GM12878 (cell line): ENCODE data around the gene ZNF331. TPM values are rescaled to one million over a fixed set of nuclear protein-coding genes. Genes with fewer than 3 reads are reported as not detected.
A peak's percentile ranks its signal among the peaks of the same experiment; 100 is the strongest.

ENCODE experiments used
- ASH2L ChIP-seq: fragments of 300-600, 200-600 bp; sonication (generic); IDR thresholded peaks from 2 replicates; pipeline ENCODE4 v1.6.1; 2017; ENCODE audit warnings: low read depth, mild to moderate bottlenecking, borderline replicate concordance
- BHLHE40 ChIP-seq, 2 experiments: fragments of 450-650 bp in 1 of 2; IDR thresholded peaks; 2 replicates each; pipeline ENCODE4 v1.6.1; 2011 to 2017; ENCODE audit warnings: low read depth in 2 of 2, borderline replicate concordance in 1 of 2, improper control_type of control experiment in 1 of 2, low read length in 1 of 2, mild to moderate bottlenecking in 1 of 2
- BRCA1 ChIP-seq: IDR thresholded peaks from 2 replicates; pipeline ENCODE4 v1.6.1; 2011; ENCODE audit warnings: low read depth, low read length, improper control_type of control experiment
- CEBPB ChIP-seq, 2 experiments: fragments of 150-350 bp in 1 of 2; IDR thresholded peaks; 2 replicates each; pipeline ENCODE4 v1.6.1; 2012 to 2014; ENCODE audit warnings: low read depth in 2 of 2, low read length in 2 of 2, borderline replicate concordance in 1 of 2, inconsistent platforms in 1 of 2
- CREM ChIP-seq: IDR thresholded peaks from 2 replicates; pipeline ENCODE4 v1.6.1; 2014; ENCODE audit warnings: antibody characterized with exemption, low read depth
- CTCF ChIP-seq, 3 experiments: IDR thresholded peaks in 2 of 3; conservative IDR thresholded peaks in 1 of 3; 2 replicates each; pipeline ENCODE4 v1.5.1; 2011; ENCODE audit warnings: low read depth in 3 of 3, low read length in 3 of 3, mild to moderate bottlenecking in 3 of 3, control low read depth in 2 of 3, moderate library complexity in 2 of 3, inconsistent platforms in 1 of 3, mixed read lengths in 1 of 3; ENCODE audit not compliant: control insufficient read depth in 2 of 3, insufficient read depth in 1 of 3; ENCODE audit errors: extremely low read depth in 1 of 3
- EED ChIP-seq: sonication (generic); IDR thresholded peaks from 2 replicates; pipeline ENCODE4 v1.6.1; 2016; ENCODE audit warnings: antibody characterized with exemption, low read depth
- EGR1 ChIP-seq, 2 experiments: IDR thresholded peaks; 1 replicate in 1 of 2; 2 replicates in 1 of 2; pipeline ENCODE4 v1.6.1; 2011 to 2012; ENCODE audit warnings: low read depth in 2 of 2, low read length in 2 of 2, borderline replicate concordance in 1 of 2, mild to moderate bottlenecking in 1 of 2, moderate library complexity in 1 of 2
- EP300 ChIP-seq, 2 experiments: fragments of 150-350 bp in 1 of 2; IDR thresholded peaks; 2 replicates each; pipeline ENCODE4 v1.6.1; 2011 to 2012; ENCODE audit warnings: low read depth in 2 of 2, low read length in 2 of 2, borderline replicate concordance in 1 of 2, improper control_type of control experiment in 1 of 2, inconsistent platforms in 1 of 2; ENCODE audit not compliant: control insufficient read depth in 1 of 2
- GABPA ChIP-seq: IDR thresholded peaks from 2 replicates; pipeline ENCODE4 v1.6.1; 2014; ENCODE audit warnings: antibody characterized with exemption, low read depth, mild to moderate bottlenecking, inconsistent platforms
- HDGF ChIP-seq: fragments of 450-650 bp; IDR thresholded peaks from 2 replicates; pipeline ENCODE4 v1.6.1; 2016; ENCODE audit warnings: antibody characterized with exemption
- IKZF2 ChIP-seq, 2 experiments: fragments of 450-650 bp; IDR thresholded peaks; 2 replicates each; pipeline ENCODE4 v1.6.1; 2017; ENCODE audit warnings: mild to moderate bottlenecking in 2 of 2, moderate library complexity in 2 of 2
- JUND ChIP-seq: IDR thresholded peaks from 2 replicates; pipeline ENCODE4 v1.6.1; 2012; ENCODE audit warnings: low read depth, mild to moderate bottlenecking, low read length, improper control_type of control experiment, moderate library complexity
- MYC ChIP-seq: IDR thresholded peaks from 2 replicates; pipeline ENCODE4 v1.6.1; 2011; ENCODE audit warnings: mild to moderate bottlenecking, low read length, moderate library complexity, inconsistent platforms; ENCODE audit not compliant: insufficient read depth, insufficient replicate concordance, insufficient read length, severe bottlenecking
- NFYA ChIP-seq: IDR thresholded peaks from 2 replicates; pipeline ENCODE4 v1.6.1; 2011; ENCODE audit warnings: low read depth, mild to moderate bottlenecking, low read length, improper control_type of control experiment, borderline replicate concordance
- NRF1 ChIP-seq: conservative IDR thresholded peaks from 2 replicates; pipeline ENCODE4 v1.6.1; 2011; ENCODE audit warnings: mild to moderate bottlenecking, low read depth, low read length, improper control_type of control experiment
- PAX8 ChIP-seq: fragments of 450-650 bp; IDR thresholded peaks from 2 replicates; pipeline ENCODE4 v1.6.1; 2017; ENCODE audit warnings: mild to moderate bottlenecking, moderate library complexity
- POLR2AphosphoS2 ChIP-seq: IDR thresholded peaks from 2 replicates; pipeline ENCODE4 v1.6.1; 2011; ENCODE audit warnings: low read depth, mild to moderate bottlenecking, low read length, improper control_type of control experiment, moderate library complexity
- POU2F2 ChIP-seq: IDR thresholded peaks from 3 replicates; pipeline ENCODE4 v1.6.1; 2011; ENCODE audit warnings: low read depth, mild to moderate bottlenecking, low read length, borderline replicate concordance
- SMAD1 ChIP-seq: fragments of 450-650 bp; IDR thresholded peaks from 2 replicates; pipeline ENCODE4 v1.6.1; 2018; ENCODE audit warnings: mild to moderate bottlenecking, low read depth; ENCODE audit not compliant: partially characterized antibody
- SMAD5 ChIP-seq: IDR thresholded peaks from 2 replicates; pipeline ENCODE4 v1.6.1; 2016; ENCODE audit warnings: antibody characterized with exemption, low read depth
- STAT3 ChIP-seq: IDR thresholded peaks from 2 replicates; pipeline ENCODE4 v1.6.1; 2011; ENCODE audit warnings: low read depth, low read length, improper control_type of control experiment
- SUZ12 ChIP-seq: fragments of 200-600 bp; sonication (generic); IDR thresholded peaks from one replicate; pipeline ENCODE4 v1.6.1; 2018; ENCODE audit warnings: antibody characterized with exemption, mild to moderate bottlenecking; ENCODE audit not compliant: unreplicated experiment
- TARDBP ChIP-seq: IDR thresholded peaks from 2 replicates; pipeline ENCODE4 v1.6.1; 2016; ENCODE audit warnings: borderline replicate concordance
- TCF3 ChIP-seq: IDR thresholded peaks from 2 replicates; pipeline ENCODE4 v1.6.1; 2012; ENCODE audit warnings: low read depth, mild to moderate bottlenecking, low read length, borderline replicate concordance; ENCODE audit not compliant: insufficient read depth
- YY1 ChIP-seq: IDR thresholded peaks from 2 replicates; pipeline ENCODE4 v1.6.1; 2011; ENCODE audit warnings: low read depth, mild to moderate bottlenecking, low read length
- ZSCAN29 ChIP-seq: fragments of 450-650 bp; IDR thresholded peaks from 2 replicates; pipeline ENCODE4 v1.6.1; 2017; ENCODE audit warnings: mild to moderate bottlenecking, moderate library complexity
- polyA plus RNA-seq, 11 experiments: library from polyadenylated mRNA; depleted of rRNA in 4 of 11; unstranded in 6 of 11; stranded (reverse) in 5 of 11; fragments of >200 nt; fragmentation: Nextera tagmentation in 4 of 11; fragmentation: Illumina TruSeq in 1 of 11; extraction: Ambion mirVana in 4 of 11; extraction: Trizol in 1 of 11; gene quantifications; 1 replicate in 1 of 11; 2 replicates in 10 of 11; pipeline versions ENCODE4 v1.2.1 to v1.2.3, GENCODE V29; 2011 to 2016; ENCODE audit warnings: inconsistent platforms in 2 of 11, missing spikeins in 2 of 11, low read depth in 1 of 11
- total RNA-seq, 4 experiments: library from RNA; depleted of rRNA in 3 of 4; stranded (reverse); fragments of >200 nt in 3 of 4; fragmentation: Illumina TruSeq in 1 of 4; extraction: Trizol in 1 of 4; gene quantifications; 2 replicates each; pipeline versions ENCODE4 v1.2.1 to v1.2.3, GENCODE V29; 2013 to 2021
- TF ChIP-seq, protein P1 (sequence below): fragments of 450-650 bp; IDR thresholded peaks from 2 replicates; pipeline ENCODE4 v1.6.1; 2017; ENCODE audit warnings: borderline replicate concordance

ZNF331 gene
- total and polyA plus RNA-seq, 10 of the 15 experiments (the other 5 are each of a cell fraction or from before 2014, with no cell fraction given), result 2.6 to 11.5 (median 5.3) TPM

DNA sequence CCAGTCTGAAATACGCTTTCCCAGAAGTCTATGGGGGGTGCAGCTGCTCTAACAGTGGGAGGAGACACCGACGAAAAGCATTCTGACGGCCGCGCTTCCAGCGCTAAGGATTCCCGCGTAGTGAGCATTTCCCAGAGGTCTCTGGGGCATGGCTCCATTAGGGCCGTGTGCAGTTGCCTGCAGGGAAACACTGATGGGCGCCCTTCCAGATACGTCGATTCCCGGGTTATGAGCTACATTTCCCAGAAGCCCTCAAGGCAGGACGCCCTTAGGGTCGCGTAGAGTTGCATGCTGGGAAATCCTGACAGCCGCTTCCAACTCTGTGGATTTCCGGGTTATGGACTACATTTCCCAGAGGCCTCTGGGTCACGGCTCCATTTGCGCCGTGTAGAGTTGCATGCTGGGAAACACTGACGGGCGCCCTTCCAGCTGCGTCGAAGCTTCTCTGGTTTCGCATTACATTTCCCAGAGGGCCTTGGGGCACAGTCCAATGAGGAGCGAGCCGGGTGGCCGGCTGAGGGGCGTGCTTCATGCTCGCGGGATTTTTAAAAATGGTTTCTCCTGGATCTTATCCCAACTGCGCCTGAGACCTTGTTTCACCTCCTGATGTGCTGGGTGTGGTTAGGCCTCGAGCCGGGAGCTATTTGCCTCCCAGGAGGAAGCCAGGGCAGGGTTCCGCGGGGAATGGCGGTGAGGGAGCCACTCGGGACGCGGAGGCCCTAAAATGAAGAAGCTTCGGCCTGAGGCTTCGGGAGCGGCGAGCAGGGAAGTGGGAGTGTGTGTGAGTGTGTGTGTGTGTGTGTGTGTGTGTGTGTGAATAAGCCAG lies 17.2 kb upstream of the ZNF331 start (continued):
- TF ChIP-seq CREM (peak; percentile 97), ZSCAN29 (no peak), TCF3 (no peak), POLR2AphosphoS2 (no peak), SMAD5 (no peak), EED (no peak), EP300 (IDR thresholded peaks at IDR 0.05; ENCODE audit: borderline replicate concordance in 1 of 2, control insufficient read depth in 1 of 2, low read depth in 2 of 2, low read length in 2 of 2) (no peak), CTCF (IDR thresholded peaks at IDR 0.05 in 2 of 3, conservative IDR thresholded peaks at IDR 0.05 in 1 of 3; ENCODE audit: control insufficient read depth in 2 of 3, extremely low read depth in 1 of 3, insufficient read depth in 1 of 3, low read depth in 3 of 3, low read length in 3 of 3) (no peak), EGR1 (IDR thresholded peaks at IDR 0.05; ENCODE audit: borderline replicate concordance in 1 of 2, low read depth in 2 of 2, low read length in 2 of 2) (no peak), SMAD1 (peak; percentile 45), POU2F2 (peak; percentile 60; the same call in 1 of the 3 replicates), BHLHE40 (IDR thresholded peaks at IDR 0.05; ENCODE audit: borderline replicate concordance in 1 of 2, low read depth in 2 of 2, low read length in 1 of 2) (peak in 1 of 2 experiments; percentile 22; a peak in 1 of 4 replicates), PAX8 (no peak), CEBPB (IDR thresholded peaks at IDR 0.05; ENCODE audit: borderline replicate concordance in 1 of 2, low read depth in 2 of 2, low read length in 2 of 2) (no peak), STAT3 (no peak), IKZF2 (IDR thresholded peaks at IDR 0.05) (0 out of 4 replicates have a peak, but pooled peaks have one; percentile 22 to 35), HDGF (no peak), GABPA (no peak), TARDBP (peak; percentile 64; the same call in 1 of the 2 replicates), YY1 (peak; percentile 94), SUZ12 (peak; percentile 54), BRCA1 (no peak), NFYA (no peak), JUND (no peak), NRF1 (0 out of 2 replicates have a peak, but pooled peaks have one; percentile 13), MYC (peak; percentile 35), ASH2L (no peak)
- TF ChIP-seq, protein P1, sequence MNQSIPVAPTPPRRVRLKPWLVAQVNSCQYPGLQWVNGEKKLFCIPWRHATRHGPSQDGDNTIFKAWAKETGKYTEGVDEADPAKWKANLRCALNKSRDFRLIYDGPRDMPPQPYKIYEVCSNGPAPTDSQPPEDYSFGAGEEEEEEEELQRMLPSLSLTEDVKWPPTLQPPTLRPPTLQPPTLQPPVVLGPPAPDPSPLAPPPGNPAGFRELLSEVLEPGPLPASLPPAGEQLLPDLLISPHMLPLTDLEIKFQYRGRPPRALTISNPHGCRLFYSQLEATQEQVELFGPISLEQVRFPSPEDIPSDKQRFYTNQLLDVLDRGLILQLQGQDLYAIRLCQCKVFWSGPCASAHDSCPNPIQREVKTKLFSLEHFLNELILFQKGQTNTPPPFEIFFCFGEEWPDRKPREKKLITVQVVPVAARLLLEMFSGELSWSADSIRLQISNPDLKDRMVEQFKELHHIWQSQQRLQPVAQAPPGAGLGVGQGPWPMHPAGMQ, result no peak
